ENCODE data around the gene RFC3.

Gene RFC3

DNA sequence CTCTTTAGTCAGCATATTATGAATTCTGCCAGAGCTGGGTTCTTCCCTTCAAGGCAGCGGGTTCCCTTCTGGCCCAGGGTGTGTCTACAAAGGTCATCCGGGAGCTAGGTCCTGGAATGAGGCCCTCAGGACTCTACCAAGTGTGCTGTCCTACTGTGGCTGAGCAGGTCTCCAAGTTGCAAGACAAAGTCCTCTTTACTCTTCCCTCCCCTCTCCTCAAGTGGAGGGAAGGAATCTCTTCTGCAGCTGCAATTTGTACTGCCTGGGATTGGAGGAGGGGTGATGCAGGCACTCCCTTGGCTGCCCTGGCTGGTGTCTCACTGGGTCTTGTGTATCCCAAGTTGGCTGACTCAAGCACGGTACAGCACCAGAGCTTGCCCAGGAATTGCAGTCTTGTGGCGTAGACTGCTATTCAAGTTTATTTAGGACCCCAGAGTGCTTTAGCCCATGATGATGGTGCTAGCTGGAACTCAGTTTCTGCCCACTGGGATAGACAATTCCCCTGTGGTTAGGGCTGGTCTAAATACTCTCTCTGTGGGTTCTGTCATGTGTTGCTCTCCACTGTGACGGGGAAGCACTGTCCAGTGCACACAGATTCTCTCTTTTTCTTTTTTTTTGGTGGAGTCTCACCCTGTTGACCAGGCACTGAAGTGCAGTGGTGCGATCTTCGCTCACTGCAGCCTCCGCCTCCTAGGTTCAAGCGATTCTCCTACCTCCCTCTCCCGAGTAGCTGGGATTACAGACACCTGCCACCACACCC lies 28.5 kb downstream of the RFC3 start:
- H3K4me3 ChIP-seq (ENCODE audit: low read depth, low read length), result no peak overlapping the region
- no peak for DNase-seq (ENCODE audit: low read depth)
- TF ChIP-seq CTCF (conservative IDR thresholded peaks at IDR 0.05; ENCODE audit: low read depth, low read length), result no peak

- DNase-seq (ENCODE audit: low read depth), result no peak
- TF ChIP-seq CTCF (conservative IDR thresholded peaks at IDR 0.05; ENCODE audit: low read depth, low read length), result no peak
- H3K4me3 ChIP-seq (ENCODE audit: low read depth, low read length), result no peak overlapping the region
These were observed 31.3 kb downstream of the RFC3 start for GRCh38 chr13:33849211-33849610.

DNA sequence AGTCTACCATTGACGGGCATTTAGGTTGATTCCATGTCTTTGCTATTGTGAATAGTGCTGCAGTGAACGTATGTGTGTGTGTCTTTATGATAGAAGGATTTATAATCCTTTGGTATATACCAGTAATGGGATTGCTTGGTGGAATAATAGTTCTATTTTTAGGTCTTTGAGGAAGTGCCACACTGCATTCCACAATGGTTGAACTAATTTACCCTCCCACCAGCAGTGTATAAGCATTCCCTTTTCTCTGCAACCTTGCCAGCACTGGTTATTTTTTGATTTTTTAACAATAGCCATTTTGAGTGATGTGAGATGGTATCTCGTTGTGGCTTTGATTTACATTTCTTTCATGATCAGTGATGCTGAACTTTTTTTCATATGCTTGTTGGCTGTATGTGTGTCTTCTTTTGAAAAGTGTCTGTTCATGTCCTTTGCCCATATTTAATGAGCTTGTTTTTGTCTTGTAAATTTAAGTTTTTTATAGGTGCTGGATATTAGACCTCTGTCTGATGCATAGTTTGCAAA lies 37.5 kb downstream of the RFC3 start:
- TF ChIP-seq CTCF (conservative IDR thresholded peaks at IDR 0.05; ENCODE audit: low read depth, low read length), result no peak
- no peak overlapping the region for H3K4me3 ChIP-seq (ENCODE audit: low read depth, low read length)
- DNase-seq (ENCODE audit: low read depth), result no peak

DNA sequence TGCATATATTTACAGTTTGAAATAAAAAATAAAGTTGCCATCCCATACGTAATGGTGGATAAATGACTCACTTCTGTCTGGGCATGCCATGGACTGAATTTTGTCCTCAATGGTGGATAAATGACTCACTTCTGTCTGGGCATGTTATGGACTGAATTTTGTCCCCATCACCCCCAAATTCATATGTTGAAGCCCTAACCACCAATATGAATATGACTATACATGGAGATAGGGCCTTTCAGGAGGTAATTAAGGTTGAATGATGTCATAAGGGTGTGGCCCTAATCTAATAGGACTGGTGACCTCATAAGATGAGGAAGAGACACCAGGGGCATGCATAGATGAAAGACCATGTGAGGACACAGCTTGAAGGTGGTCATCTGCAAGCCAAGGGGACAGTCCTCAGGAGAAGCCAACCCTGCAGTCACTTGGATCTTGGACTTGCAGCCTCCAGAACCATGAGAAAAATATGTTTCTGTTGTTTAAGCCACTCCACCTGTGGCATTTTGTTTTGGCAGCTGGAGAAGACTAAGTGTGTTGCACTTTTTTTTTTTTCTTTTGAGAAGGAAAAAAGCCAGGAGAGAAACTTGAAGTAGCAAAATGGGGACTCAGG lies 41.8 kb downstream of the RFC3 start:
- no peak overlapping the region for H3K4me3 ChIP-seq (ENCODE audit: low read depth, low read length)
- no peak for TF ChIP-seq CTCF (conservative IDR thresholded peaks at IDR 0.05; ENCODE audit: low read depth, low read length)
- DNase-seq (ENCODE audit: low read depth), result no peak

GRCh38 chr13:33860526-33860925 lies 42.6 kb downstream of the RFC3 start:
- H3K4me3 ChIP-seq (ENCODE audit: low read depth, low read length), result no peak overlapping the region
- no peak for DNase-seq (ENCODE audit: low read depth)
- no peak for TF ChIP-seq CTCF (conservative IDR thresholded peaks at IDR 0.05; ENCODE audit: low read depth, low read length)

DNA sequence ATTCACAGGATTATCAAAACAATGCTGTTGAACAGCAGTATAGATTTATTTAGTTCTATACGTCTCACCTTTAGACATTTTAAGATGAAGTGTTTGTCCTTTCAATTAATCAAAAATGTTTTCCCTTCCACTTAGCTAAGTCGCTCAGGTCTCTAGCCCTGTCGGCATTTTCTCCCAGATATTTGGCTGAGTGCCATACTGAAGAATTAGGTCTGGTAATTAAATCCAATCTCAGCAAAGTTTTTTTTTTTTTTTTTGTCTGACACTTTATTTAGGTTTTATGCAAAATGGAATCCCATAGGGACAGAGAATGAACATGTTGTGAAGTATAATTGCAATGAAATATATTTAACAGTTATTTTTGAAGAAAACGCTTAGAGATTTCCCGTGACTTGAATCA lies 44.1 kb downstream of the RFC3 start:
- H3K4me3 ChIP-seq (ENCODE audit: low read depth, low read length), result no peak overlapping the region
- DNase-seq (ENCODE audit: low read depth), result no peak
- no peak for TF ChIP-seq CTCF (conservative IDR thresholded peaks at IDR 0.05; ENCODE audit: low read depth, low read length)

Measured in choroid plexus epithelial cell (primary cell).